GM10248 (cell line): Measurements from ENCODE around the gene TFB1M.

Experiments used
- CTCF ChIA-PET: fragments of 300-600 bp; sonication (Branson Sonifier 250); formaldehyde crosslinking; extraction: SDS; loops from one replicate; lab custom pipeline; 2021; ENCODE audit warnings: antibody characterized with exemption; lab: Yijun Ruan, JAX
- POLR2A ChIA-PET: fragments of 350-650 bp; sonication (Branson Sonifier 250); formaldehyde crosslinking; extraction: SDS; loops from one replicate; lab custom pipeline; 2020; ENCODE audit warnings: antibody characterized with exemption; lab: Yijun Ruan, JAX
- DNase-seq: peaks from one replicate; pipeline ENCODE4 v3.0.0; 2012; ENCODE audit errors: extremely low spot score
- CTCF ChIP-seq: IDR thresholded peaks from 2 replicates; pipeline ENCODE4 v1.5.1; 2012; ENCODE audit warnings: mild to moderate bottlenecking, low read depth; ENCODE audit errors: extremely low read depth, missing control alignments, control extremely low read depth

Gene TFB1M

DNA sequence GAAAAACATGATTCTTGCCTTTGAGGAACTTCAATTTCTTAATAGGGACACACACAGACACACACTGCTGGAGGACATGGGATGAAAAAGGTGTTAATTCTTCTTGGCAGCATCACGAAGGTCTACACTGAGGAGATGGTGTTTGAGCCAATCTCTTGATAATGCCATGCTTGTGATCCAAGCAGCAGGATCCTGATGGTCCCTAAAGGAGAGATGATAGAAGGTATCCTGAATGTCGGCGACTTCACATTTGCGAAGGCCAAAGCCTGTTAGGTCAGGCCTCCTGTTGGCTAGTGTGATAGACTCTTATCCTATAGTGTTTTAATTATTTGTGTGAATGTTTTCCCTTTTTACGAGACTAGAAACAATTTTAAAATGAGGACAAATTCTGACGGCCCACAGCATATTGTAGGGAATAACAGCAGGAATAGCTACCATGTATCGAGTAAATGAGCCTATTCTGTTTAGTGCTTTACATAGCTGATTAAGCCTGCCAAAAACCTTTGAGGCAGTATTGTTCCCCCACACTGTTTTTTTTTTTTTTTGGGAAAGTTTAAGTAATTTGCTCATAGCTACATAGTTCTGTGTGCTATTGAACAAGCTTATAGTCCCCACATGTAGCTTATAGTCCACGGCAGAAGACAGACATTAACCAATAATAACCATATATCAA is 15.3 kb upstream of the TFB1M start:
- no peak for TF ChIP-seq CTCF
- ChIA-PET CTCF (interaction anchor here (0.7 to 3.3 kb wide), 11 partner anchors 9 to 213 kb away, joined by 3 to 20 read pairs (median 4); partner anchors contain the start of gene TFB1M), POLR2A (no interaction called here)
- DNase-seq, result no peak

DNA sequence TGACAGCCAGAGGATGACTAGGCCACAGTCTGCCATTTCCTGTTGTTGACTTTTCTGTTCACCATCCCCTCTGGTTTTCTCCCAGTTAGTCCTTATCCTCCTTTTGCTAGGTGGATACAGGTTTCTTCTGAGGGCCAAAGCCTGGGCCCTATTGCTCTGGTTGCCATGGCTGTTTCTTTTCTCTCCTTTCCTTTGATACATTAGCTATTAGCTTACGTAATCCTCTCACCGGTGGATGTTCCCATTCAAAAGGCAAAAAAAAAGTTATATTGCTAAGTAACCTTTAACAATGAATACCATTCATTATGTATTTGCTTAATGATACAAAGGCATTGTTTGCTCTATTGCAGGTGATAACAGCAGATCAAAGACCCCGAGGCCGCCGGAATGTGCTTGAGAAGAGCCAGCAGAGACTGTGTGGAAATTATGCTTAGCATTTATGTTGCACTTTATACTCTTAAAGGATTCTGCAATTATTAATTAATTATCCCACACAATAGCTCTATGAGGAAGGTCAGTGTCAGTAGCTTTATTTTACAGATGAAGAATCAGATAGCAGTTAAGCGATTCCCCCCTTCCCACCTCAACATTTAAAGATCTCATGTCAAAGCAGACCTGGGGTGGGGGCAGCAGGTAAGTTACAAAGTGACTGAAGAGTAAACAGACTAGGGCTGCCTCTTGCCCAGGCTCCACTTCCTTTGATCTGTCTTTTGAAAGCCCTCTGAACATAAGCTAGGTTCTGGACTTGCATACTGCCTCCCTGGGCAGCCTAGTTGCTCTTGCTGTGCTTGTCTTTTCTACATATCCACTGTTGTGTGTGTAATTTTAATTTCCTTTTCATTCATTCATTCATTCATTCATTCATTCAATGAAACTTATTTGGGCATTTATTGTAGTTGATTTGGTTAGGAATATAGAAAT is 14.5 kb upstream of the TFB1M start:
- DNase-seq, result no peak
- ChIA-PET CTCF (interaction anchor here (0.7 to 3.3 kb wide), 10 partner anchors 8 to 204 kb away, joined by 3 to 20 read pairs (median 7); partner anchors contain the start of gene TFB1M), POLR2A (no interaction called here)
- no peak for TF ChIP-seq CTCF

- ChIA-PET CTCF (interaction anchor here (0.8 to 3.3 kb wide), 16 partner anchors 10 to 208 kb away, joined by 3 to 20 read pairs (median 5); partner anchors contain the start of gene TFB1M), POLR2A (no interaction called here)
- DNase-seq, result no peak
- no peak for TF ChIP-seq CTCF
Observed at GRCh38 chr6:155328074-155328538, 13.8 kb upstream of the TFB1M start.

GRCh38 chr6:155327326-155328073 is 13.2 kb upstream of the TFB1M start:
- ChIA-PET CTCF (interaction anchor here (0.8 to 3.3 kb wide), 18 partner anchors 12 to 209 kb away, joined by 3 to 20 read pairs (median 5); partner anchors contain the start of gene TFB1M), POLR2A (no interaction called here)
- TF ChIP-seq CTCF, result peak; percentile 60
- DNase-seq, result peak; percentile 32

DNA sequence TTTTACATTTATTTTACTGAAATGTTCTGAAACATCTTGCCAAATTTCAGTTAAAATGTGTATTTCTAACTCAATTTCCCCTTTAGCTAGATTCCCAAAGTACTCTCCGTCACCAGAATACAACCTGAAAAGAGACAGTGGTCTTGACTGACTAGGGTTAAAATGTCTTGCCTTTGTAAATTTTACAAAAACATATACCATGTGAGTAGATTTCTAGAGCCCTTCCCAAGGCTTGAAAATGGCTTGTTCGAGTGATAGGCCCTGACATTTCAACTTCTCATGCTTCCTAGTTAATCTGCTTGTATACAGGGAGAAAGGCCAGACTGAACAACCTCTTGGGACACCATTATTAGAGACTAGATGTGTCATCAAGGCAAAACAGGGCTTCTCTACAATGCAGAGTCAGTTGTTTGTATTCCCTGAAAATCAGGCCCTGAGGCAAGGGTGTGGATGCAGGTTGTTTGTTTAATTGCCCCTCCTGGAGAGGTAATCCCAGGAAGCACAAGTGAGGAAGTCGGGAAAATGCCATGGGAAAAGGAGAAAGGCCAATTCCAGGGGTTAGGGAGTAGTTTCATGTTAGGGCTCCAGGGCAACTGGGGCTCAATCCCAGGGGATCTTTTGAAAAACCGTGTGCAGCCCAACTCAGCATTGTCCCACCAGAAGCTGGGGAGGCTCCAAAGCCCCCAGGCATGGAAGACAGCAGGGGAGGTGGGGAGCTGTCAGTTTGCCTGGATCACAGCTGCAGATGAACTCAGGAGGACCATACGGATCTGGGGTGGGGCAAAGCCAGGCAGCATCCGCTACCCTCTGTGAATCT is 11.6 kb upstream of the TFB1M start:
- TF ChIP-seq CTCF, result no peak
- POLR2A ChIA-PET, result no interaction called here
- CTCF ChIA-PET, result interaction anchor here (1.6 to 3.3 kb wide), 5 partner anchors 10 to 206 kb away, joined by 4 to 20 read pairs (median 9); partner anchors contain the start of gene TFB1M
- DNase-seq, result no peak
